ENCODE measurements around the gene SURF6. TPM values are rescaled to one million over a fixed set of nuclear protein-coding genes. Genes with fewer than 3 reads are reported as not detected.

Gene SURF6
- total RNA-seq, 1 experiment from 2014 or later, result 20.6 TPM

DNA sequence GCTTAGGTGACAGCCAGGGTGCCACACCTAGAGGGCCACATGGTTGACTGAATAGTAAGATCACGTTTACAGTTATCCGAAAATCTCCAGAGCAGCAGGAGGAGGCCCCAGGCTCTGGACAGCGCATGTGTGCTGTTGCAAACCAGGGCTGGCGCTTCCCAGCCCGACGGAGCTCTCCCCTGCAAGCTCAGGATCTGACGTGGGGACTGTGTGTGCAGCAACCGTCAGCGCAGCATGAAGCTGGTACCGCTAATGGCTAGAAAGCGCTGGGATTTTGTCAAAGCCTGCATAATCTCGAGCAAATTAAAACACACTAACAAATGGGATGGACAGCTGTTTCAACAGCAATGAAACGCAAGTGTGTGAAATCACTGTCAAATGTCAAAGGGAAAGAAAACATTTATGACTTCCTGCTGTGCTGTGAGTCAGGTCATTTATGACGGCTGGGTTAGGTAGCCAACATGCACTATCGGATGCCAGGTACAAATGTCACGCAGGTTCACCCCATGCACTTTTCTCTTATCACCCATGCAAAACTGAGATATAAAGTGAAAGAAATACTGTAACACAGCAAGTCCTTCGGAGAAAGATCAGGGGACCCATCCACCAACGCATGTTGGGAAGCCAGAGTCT, 32.4 kb upstream of the SURF6 start:
- peak; percentile 38 for DNase-seq (ENCODE audit: extremely low read depth, low read depth)

DNA sequence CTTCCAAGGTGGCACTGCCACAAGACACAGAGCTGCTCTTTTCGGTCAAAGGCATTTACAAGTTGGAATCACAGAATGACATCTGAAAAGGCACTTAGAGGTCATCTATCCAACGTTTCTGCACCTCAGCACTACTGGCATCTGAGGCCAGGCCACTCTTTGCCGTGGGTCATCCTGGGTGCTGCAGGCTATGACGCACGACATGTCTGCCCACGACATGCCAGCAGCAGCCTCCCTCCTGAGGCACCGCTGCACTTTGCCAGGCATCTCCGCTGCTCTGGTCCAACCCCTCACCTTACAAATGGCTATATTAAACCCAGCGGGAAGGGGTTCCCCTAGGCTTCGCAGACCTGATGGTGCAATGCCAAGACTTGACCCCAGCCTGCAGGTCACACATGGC, 31.8 kb upstream of the SURF6 start:
- DNase-seq (ENCODE audit: extremely low read depth, low read depth), result no peak

- DNase-seq (ENCODE audit: extremely low read depth, low read depth), result no peak
Measured at GRCh38 chr9:133367221-133367620, 31.2 kb upstream of the SURF6 start.

GRCh38 chr9:133366435-133366834, 30.4 kb upstream of the SURF6 start:
- DNase-seq (ENCODE audit: extremely low read depth, low read depth), result no peak

DNA sequence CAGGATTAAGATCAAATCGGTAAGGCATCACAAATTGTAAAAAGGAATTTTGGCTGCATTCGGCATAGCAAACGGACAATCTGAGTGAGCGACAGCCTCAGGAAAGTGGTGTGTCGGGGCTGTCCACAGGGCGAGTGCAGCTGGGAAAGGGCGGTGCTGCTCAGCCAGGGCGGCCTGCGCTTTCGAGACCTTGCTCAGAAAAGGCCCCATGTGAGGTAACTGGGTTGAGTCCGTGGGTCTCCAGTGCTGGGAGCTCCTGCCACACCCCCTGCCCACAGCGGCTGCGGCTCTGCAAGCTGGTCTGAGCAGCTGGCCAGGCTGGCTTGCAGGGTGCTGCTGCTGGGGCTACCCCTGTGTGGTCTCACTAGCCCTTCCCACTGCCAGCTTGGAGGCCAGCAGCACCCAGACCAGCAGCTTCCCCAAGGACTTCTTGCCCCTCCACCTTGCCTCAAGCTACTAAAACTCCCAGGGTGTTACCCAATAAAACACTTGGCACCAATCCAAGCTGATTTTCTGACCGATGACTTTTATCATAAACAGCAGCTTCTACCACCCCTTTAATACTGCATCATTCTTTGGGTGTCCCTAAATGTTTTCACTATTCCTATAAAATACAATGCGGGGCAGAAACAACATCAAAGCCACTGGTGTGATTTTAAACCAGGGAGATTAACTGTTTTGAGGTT, 26.5 kb upstream of the SURF6 start:
- no peak for DNase-seq (ENCODE audit: extremely low read depth, low read depth)

GRCh38 chr9:133361507-133362092, 25.6 kb upstream of the SURF6 start:
- no peak for DNase-seq (ENCODE audit: extremely low read depth, low read depth)

GRCh38 chr9:133360400-133361393, 24.7 kb upstream of the SURF6 start:
- DNase-seq (ENCODE audit: extremely low read depth, low read depth), result no peak

DNA sequence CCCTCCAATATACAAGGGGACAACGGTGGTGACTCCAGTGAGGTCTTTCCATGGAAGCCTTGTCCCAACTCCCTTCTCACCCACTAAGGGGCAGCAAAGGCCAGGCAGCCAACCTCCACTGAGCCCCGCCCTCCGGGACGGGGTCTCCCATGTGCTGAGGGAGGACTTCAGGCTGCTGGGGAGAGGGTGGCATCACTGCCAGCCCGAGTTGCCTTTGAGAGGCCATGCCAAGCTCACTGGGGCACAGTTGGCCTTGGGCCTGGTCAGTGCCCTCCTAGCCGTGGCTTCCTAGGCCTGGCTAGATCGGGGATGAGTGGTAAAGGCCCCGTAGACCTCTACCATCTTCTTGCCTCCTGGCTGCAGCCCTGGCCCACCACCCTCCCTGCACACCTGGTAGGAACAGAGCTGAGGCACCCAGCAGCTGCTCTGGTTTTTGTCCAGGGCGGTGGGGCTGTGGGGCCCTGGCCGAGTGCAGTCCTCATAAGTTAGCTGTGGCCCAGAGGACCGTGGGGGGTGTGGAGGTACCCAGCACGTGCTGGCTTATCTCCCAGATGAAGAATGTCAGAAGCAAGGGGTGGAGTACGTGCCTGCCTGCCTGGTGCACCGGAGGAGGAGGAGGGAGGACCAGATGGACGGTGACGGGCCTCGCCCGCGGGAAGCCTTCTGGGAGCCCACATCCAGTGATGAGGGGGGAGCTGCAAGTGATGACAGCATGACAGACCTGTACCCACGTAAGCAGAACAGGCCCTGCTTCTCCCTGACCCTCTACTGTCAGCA, 23.6 kb upstream of the SURF6 start:
- no peak for DNase-seq (ENCODE audit: extremely low read depth, low read depth)

- no peak for DNase-seq (ENCODE audit: extremely low read depth, low read depth)
Measured at GRCh38 chr9:133357656-133358055, 21.7 kb upstream of the SURF6 start.

GRCh38 chr9:133356391-133357091, 20.6 kb upstream of the SURF6 start, which contains the start of the genes SURF1 and SURF2:
Gene SURF1 (minus strand): TSS chr9:133356487. CDS start chr9:133356453, 34 bp downstream.
Gene SURF2 (plus strand): TSS chr9:133356550. CDS start chr9:133356593, 43 bp downstream.
- DNase-seq (ENCODE audit: extremely low read depth, low read depth), result peak; percentile 75

DNA sequence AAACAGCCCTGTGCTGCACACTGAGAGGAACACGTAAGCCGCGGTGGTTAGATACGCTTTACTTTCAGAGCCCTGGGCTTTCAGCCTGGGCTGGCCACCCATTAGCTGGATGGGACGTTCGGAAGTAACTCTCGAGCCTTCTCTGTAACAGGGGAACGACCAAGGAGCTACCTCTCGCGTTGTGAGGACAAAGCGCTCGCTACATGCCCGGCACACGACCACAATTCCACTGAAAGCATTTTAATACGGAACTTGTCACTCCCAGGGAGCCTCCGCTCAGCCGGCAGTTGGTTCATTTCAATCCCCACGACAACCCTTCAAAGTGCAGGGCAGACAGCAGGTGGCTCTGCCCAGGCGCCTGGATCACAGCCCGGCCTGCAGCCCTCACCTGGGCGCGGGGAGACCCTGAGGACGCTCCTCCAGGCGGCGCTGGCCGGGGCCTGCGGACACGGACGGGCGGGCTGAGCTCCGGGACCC, 19.9 kb upstream of the SURF6 start:
- DNase-seq (ENCODE audit: extremely low read depth, low read depth), result no peak

DNA sequence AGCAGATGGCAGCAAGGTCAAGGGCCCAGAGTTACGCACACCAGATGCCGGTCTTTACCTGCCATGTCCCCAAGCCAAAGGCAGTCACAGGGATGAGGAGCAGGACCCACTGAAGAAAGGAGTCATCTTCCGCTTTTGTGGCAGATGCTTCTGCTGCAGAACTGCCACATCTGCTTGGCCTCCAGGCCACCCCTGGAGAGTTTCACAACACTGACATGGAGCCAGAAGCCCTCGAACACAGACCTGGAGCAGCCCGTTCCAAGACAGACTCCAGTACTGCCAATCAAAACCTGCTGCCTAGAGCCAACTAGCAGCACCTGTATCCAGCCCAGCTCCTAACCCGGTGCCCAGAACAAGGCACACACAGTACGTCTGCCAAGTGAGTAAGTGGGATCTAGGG, 18.8 kb upstream of the SURF6 start:
- no peak for DNase-seq (ENCODE audit: extremely low read depth, low read depth)

GRCh38 chr9:133353548-133353947, 17.6 kb upstream of the SURF6 start:
- no peak for DNase-seq (ENCODE audit: extremely low read depth, low read depth)

DNA sequence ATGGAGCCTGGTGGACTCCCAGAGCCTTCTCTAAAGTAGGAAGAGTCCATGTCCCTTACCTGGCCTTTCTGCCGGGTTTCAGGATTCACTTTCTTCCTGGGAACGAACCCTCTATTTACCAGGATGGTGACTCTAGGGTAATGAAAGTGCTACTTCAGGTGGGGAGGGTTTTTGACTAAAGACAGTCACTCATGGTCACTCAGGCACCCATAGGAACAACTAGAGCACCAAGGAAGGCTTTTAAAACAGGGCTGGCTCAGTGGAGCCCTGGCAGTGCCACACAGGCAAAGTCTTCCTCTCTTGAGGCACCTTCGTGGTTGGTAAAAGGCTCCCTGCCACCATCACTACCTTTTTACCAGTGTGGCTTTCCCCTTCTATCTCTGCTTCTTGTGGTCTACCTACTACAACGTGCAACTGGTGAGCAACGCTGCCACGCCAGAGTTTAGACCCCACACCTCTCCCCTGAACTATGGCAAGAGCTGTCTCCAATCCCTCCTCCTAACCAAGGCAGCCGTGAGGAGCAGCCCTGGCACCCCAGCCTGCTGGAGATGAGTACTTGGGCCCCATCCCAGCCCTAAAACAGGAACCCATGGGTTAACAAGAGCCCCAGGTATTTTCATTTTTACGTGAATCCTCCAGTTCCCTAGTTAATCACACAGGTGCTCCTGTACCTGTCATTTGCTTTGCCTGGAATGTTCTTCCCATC, 16.8 kb upstream of the SURF6 start:
- no peak for DNase-seq (ENCODE audit: extremely low read depth, low read depth)

DNA sequence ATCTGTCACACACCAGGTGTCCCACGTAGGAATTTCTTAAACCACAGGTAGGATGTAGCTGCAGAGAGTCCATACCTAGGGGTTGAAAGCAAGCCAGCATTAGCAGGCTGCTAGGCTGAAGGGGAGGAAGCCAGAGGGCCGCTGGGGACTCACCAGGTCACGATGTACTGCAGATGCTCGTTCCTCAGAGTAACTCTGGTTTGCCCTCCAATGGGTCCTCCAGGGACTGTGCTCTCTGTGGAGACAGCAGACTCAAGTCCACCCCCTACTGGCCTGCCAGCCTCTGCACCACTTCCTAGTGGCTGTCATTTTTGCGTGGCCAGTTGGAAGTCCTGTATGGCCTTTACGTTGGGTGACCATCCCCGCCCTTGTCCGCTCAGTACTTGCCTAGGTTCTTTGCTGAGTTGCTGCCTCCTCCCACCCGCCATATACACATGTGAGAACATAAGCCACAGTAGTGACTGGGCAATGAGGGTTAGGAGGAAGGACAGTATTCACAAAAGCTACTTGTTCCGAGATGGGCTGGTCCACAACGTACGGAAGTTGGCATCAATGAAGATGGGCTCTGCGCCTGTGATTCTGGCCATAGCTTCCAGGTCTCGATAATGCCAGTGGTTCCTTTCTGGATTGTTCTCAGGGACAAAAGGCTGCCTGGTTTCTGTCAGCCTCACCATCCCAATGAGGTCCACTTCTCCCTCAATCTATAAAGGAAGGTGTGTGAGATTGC, 16.1 kb upstream of the SURF6 start:
- DNase-seq (ENCODE audit: extremely low read depth, low read depth), result peak; percentile 59

DNA sequence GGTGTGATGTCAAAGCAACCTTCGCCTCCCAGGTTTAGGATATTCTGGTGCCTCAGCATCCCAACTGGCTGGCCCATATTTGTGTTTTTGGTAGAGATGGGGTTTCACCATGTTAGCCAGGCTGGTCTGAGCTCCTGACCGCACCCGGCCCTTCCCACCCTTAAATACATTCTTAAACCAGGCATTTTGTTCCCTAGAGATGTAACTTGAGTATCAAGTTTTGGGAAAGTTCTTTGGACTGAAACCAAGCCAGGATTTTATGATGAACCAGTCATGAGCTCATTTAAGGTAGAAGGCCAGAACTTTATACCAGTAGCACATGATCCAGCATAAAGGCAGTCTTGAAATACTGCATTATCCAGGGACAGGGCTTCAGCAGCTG, 15.5 kb upstream of the SURF6 start:
- no peak for DNase-seq (ENCODE audit: extremely low read depth, low read depth)

GRCh38 chr9:133349965-133350616, 14.1 kb upstream of the SURF6 start:
- no peak for DNase-seq (ENCODE audit: extremely low read depth, low read depth)
